Adipose tissue (tissue), 3 donors: ENCODE data around the gene SPEM2. TPM values are rescaled to one million over a fixed set of nuclear protein-coding genes. Genes with fewer than 3 reads are reported as not detected.

ENCODE experiments used
- H3K27ac ChIP-seq: one replicate; pipeline ENCODE4 v1.5.1; 2013; ENCODE audit warnings: low read depth, low read length
- WGBS, 3 donors: extraction: QIAGEN DNeasy Blood & Tissue Kit; methylation state at CpG; one replicate each; pipeline ENCODE4 v1.1.7; 2013; 5-methylcytosine and 5-hydroxymethylcytosine counted together
- polyA plus RNA-seq, 3 donors: library from polyadenylated mRNA; stranded (reverse); fragments of 200-250 nt; gene quantifications; one replicate each; pipeline ENCODE4 v1.2.3, GENCODE V29; 2013
- donor health status: healthy with polysubstance abuse.
- donor health status: Bipolar disorder and iron deficiency.
- donor health status: healthy.

The SPEM2 gene
- polyA plus RNA-seq, 3 donors, result not detected

DNA sequence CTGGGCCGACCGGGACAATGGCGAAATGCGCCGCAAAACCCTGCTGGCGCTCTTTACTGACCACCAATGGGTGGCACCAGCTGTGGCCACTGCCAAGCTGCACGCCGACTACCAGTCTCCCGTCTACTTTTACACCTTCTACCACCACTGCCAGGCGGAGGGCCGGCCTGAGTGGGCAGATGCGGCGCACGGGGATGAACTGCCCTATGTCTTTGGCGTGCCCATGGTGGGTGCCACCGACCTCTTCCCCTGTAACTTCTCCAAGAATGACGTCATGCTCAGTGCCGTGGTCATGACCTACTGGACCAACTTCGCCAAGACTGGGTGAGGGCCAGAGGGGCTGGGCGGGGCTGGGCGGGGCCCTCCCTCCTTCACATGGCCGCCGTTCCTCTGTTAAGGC is 9.6 kb upstream of the SPEM2 start:
- no peak overlapping the region for H3K27ac ChIP-seq
- 84 to 89% (median 87%) methylated on average over 23 of the region's 23 CpGs for WGBS, 3 donors

DNA sequence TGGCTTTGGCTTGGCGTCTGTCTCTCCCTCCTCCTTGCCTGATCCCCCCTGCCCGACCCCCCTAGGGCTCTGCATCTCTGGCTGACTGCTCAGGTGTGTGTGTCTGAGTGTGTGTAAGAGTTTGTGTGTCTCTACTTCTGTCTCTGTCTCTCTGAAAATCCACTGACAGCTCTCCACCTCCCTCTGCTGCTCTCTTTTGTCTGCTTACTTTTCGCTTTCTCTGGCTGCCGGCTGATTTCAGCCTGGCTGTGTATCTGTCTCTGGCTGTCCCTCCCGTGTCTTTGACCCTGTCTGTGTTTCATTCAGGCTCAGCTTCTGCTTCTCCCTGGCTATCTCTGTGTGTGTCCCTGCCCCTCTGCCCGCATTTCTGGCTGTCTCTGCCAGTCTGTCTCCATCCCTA is 9.1 kb upstream of the SPEM2 start:
- H3K27ac ChIP-seq, result no peak overlapping the region
- 71 to 78% (median 77%) methylated on average over 6 of the region's 6 CpGs for WGBS, 3 donors

DNA sequence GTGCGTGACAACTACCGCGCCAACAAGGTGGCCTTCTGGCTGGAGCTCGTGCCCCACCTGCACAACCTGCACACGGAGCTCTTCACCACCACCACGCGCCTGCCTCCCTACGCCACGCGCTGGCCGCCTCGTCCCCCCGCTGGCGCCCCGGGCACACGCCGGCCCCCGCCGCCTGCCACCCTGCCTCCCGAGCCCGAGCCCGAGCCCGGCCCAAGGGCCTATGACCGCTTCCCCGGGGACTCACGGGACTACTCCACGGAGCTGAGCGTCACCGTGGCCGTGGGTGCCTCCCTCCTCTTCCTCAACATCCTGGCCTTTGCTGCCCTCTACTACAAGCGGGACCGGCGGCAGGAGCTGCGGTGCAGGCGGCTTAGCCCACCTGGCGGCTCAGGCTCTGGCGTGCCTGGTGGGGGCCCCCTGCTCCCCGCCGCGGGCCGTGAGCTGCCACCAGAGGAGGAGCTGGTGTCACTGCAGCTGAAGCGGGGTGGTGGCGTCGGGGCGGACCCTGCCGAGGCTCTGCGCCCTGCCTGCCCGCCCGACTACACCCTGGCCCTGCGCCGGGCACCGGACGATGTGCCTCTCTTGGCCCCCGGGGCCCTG is 8.3 kb upstream of the SPEM2 start:
- no peak overlapping the region for H3K27ac ChIP-seq
- WGBS, 3 donors, result 93 to 96% (median 95%) methylated on average over 44 to 54 of the region's 54 CpGs

DNA sequence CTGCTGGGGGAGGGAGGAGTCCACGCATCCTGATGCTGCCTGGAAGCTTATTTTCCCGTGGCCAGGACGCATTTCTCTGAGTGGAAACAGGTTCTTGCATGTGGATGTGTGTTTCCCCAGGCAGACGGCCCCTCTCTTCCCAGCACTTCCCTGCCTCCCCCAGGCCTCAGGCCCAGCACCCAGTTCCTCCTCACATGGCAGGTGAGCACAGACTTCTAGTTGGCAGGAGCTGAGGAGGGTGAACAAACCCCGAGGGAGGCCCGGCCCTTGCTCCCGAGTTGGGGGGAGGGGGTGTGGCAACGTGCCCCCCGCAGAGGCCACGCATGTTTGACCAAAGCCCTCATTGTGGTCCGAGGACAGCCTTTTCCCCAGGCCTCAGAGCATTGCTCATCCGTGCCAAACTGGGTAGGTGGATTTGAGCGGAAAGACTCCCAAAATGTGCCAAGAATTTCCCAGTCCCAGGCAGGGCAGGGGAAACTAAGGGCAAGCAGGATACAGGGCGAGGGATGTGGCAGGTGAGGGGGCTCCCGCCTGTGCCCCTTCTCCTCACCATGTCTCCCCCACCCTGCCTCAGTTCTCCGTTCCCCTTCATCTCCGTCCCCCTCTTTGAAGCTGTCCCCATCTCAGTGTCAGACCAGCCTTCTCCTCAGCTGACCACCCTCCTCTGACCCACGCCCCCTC is 6.8 kb upstream of the SPEM2 start:
- 64 to 74% (median 74%) methylated on average over 18 of the region's 18 CpGs for WGBS, 3 donors
- no peak overlapping the region for H3K27ac ChIP-seq

DNA sequence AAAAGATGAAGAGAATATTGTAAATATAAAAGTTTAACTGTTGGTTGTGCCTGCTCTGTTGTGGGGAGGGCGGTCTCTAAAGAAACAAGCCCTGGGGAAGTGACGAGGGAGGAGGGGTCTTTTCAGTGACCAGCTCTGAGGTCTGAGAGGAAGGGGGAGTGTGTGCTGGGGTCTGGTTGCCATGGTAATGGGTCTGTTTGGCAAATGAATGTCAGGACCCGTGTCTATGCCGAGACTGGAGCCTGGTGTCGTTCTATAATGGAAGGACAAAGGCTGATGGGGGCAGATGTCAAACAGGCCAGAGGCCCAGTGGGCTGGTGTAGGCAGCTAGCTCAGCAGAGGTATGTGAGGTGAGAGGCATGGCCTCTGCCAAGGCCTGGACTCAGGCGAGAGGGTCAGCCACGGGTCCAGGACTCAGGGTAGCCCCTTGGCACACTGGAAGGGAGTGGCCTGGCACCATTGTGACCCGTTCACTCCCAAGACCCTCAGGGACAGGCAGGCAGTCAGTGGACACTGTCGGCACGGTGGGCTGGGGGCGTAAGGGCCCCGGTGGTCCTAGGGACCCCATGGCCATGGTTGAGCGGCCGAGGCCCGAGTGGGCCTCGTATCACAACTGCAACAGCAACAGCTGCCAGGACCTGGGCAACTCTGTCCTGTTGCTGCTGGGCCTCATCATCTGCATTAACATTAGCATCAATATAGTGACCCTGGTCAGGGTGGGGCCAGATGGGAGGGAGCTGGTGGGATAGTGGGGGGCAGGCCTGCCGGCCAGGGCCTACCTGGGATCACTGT is 5.4 kb upstream of the SPEM2 start, which contains the start of gene SPEM1:
Gene SPEM1 (plus strand): TSS at position 506 of the 792 bp plus-strand sequence. CDS start 61 bp downstream, at position 567.
- WGBS, 3 donors, result 79 to 87% (median 79%) methylated on average over 17 of the region's 17 CpGs
- H3K27ac ChIP-seq, result no peak within 1 kb of the TSS

DNA sequence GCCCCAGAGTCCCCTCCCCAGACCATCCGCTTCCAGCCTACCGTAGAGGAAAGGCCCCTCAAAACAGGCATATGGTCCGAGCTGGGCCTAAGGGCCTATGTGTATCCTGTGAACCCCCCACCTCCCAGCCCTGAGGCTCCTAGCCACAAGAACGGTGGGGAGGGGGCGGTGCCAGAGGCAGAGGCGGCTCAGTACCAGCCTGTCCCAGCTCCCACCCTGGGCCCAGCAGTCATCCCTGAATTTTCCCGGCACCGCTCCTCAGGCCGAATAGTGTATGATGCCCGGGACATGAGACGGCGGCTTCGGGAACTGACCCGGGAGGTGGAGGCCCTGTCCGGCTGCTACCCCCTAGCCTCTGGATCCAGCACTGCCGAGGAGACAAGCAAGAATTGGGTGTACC is 4.2 kb upstream of the SPEM2 start:
- H3K27ac ChIP-seq, result no peak overlapping the region
- WGBS, 3 donors, result 92 to 95% (median 94%) methylated on average over 16 of the region's 16 CpGs

DNA sequence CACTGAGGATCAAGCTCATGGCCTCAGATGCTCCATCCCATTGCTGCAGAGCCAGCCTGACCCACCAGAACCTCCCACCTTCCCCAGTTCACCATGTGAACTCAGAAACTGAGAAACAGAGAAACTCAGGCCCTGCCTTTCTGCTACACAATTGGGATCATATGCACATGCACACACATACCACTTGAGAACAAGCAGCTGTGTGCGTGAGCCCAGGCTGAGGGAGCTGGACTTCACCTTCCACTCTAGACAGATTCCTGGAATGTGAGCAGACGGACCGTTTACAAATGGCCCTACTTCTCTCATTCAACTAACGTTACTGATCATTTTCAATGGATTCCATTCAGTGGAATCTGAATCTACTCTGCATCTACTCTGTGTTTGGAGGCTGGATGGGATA is 1.7 kb upstream of the SPEM2 start:
- 61 to 78% (median 65%) methylated on average over 4 of the region's 4 CpGs for WGBS, 3 donors
- no peak overlapping the region for H3K27ac ChIP-seq

DNA sequence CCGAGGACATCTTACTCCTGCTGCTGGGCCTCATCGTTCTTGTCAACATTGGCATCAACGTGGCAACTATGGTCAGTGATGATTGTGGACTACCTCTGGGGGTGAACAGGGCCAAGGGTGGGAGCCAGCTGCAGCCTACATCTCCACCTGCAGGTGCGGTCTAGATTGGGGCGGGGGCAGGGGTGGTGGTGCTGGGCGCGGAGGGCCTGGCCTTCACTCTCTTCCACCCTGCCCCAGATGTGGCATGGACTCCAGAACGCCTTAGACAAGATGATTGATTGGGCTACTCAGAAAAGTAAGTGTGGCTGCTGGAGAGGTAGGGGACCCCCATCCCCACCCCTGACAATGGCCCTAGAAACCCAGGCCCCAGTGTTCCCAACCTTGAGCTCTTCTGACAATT is 340 bp downstream of the SPEM2 start:
- 80 to 85% (median 81%) methylated on average over 8 of the region's 8 CpGs for WGBS, 3 donors
- no peak overlapping the region for H3K27ac ChIP-seq

DNA sequence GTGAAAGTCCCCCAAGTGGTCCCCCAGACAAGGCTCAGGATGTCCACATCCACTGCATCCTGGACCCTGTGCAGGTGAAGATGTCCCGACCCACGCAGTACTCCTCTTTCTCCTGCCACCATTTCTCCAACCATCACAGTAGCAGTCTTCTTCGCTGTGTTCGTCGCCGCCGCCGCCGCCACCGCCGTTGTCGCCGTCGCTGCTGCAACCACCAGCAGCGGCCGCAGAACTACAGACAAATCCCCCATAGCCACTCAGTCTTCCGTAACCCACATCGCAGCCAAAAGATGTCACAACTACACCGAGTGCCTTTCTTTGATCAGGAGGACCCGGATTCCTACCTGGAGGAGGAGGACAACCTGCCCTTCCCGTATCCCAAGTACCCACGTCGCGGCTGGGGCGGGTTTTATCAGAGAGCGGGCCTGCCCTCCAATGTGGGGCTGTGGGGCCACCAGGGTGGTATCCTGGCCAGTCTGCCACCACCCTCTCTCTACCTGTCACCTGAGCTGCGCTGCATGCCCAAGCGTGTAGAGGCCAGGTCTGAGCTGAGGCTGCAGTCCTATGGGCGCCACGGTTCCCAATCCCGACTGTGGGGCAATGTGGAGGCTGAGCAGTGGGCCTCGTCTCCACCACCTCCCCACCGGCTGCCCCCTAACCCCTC is 917 bp downstream of the SPEM2 start:
- H3K27ac ChIP-seq, result no peak overlapping the region
- WGBS, 3 donors, result 93 to 97% (median 96%) methylated on average over 33 of the region's 33 CpGs

DNA sequence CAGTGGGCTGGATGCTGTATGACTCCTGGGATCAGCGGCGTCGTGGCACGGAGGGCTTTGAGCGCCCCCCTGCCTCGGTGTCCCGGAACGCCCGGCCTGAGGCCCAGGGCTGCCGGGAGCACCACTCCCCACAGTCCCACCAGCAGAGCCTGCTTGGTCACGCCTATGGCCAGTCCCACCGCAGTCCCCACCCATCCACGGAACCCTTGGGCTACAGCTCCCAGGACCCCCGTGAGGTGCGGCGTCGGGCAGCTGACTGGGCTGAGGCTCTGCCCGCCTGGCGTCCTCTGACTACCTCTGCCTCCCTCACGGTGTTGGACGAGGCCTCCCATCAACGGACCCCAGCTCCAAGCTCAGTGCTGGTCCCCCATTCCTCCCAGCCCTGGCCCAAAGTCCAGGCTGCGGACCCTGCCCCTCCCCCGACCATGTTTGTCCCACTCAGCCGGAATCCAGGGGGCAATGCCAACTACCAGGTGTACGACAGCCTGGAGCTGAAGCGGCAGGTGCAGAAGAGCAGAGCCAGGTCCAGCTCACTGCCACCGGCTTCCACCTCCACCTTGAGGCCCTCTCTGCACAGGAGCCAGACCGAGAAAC is 1.6 kb downstream of the SPEM2 start:
- WGBS, 3 donors, result 88 to 95% (median 92%) methylated on average over 27 to 29 of the region's 29 CpGs
- H3K27ac ChIP-seq, result no peak overlapping the region

DNA sequence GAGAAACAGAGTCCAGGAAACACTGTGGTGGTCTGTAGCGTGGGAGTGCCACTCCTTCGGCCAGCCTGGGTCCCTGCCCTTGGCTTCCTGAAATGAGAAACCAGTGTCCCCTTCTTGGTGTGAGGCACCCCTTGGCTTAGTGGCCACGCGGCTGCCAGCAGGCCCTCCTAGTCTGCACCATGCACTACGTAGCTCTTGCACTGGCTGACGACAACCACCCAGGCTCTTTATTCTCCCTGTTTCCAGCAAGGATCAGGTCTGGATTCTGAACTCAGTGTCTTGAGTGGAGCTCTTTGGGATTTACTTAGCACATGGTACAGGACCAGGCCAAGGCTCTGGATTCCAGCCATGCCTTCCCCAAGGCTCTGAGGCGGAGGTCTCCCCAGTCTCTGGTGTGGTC is 2.1 kb downstream of the SPEM2 start:
- WGBS, 3 donors, result 86 to 89% (median 88%) methylated on average over 7 of the region's 7 CpGs

DNA sequence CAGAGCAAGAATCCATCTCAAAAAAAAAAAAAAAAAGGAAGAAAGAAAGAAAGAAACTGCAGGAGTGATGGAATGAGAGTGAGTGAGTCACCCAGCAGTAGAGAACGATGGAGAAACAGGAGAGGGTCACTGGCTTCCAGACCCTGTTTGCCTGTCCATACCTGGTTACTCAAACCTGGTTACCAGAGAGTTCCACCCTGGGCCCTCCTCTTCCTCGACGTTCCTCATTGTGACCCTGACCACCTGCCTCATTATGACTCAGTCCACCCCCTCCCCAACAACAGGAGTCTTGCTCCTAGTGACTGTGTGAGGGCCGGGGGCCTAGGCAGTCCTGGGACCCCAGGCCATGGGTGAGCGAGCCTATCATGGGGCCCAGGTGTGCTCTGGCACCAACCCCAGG is 3.1 kb downstream of the SPEM2 start, which contains the start of gene SPEM3:
Gene SPEM3 (plus strand): TSS at position 301 of the 400 bp plus-strand sequence. CDS start 46 bp downstream, at position 347.
- 64 to 72% (median 71%) methylated on average over 5 of the region's 5 CpGs for WGBS, 3 donors

More for the DNA sequence above, 2.1 kb downstream of the SPEM2 start:
- no peak overlapping the region for H3K27ac ChIP-seq

DNA sequence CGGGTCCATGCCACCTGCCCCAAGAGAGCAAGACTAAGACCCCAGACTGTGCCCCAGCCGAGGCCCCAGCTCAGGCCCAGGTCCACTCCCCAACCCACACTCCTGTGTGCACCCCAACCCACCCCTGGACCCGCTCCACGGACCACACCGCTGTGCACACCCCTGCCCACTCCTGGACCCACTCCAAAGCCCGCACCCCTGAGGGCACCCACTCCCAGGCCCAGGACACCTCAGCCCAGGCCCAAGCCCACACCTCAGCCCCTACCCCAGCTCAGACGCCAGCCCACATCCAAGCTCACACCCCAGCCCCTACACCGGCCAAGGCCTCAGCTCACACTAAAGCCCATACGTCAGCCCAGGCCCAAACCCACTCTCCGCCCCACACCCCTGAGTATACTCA is 4.3 kb downstream of the SPEM2 start:
- WGBS, 3 donors, result 89 to 93% (median 93%) methylated on average over 7 to 10 of the region's 10 CpGs
- H3K27ac ChIP-seq, result no peak overlapping the region

More for the DNA sequence above, 3.1 kb downstream of the SPEM2 start, which contains the start of gene SPEM3:
- no peak within 1 kb of the TSS for H3K27ac ChIP-seq

DNA sequence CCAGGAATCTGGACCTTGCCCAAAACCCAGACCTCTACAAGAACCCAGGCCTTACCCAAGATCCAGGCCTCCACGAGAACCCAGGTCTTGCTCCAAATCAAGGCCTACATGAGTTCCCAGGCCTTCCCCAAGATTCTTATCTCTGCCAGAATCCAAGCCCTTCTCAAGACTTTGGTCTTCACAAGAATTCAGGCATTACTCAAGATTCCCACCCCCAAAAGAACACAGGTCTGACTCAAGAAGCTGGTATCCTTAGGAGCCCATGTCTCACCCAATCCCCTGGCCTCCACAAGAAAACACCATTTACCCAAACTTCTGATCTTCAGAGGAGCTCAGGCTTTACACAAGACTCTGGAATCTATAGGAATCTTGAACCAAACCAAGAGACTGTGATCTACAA is 5.8 kb downstream of the SPEM2 start:
- WGBS, 3 donors, result 89 to 95% (median 95%) methylated on average over 1 of the region's 1 CpG

DNA sequence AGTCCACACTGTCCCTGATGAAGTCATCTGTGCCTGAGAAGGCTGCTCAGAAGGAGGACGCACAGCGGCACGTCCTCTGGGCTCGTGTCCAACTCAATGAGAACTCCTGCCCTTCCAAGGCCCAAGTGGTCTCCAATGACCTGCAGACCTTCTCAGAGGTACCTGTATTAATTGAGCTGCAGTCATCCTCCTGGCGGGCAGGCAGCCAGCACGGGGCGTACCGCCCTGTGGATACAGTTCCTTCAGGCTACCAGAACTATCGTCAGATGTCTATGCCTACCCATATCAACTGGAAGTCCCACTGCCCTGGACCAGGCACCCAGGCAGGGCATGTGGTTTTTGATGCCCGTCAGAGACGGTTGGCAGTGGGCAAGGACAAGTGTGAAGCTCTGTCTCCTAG is 6.9 kb downstream of the SPEM2 start:
- 90 to 94% (median 91%) methylated on average over 11 of the region's 11 CpGs for WGBS, 3 donors
- H3K27ac ChIP-seq, result no peak overlapping the region

More for the DNA sequence above, 5.8 kb downstream of the SPEM2 start:
- H3K27ac ChIP-seq, result no peak overlapping the region

DNA sequence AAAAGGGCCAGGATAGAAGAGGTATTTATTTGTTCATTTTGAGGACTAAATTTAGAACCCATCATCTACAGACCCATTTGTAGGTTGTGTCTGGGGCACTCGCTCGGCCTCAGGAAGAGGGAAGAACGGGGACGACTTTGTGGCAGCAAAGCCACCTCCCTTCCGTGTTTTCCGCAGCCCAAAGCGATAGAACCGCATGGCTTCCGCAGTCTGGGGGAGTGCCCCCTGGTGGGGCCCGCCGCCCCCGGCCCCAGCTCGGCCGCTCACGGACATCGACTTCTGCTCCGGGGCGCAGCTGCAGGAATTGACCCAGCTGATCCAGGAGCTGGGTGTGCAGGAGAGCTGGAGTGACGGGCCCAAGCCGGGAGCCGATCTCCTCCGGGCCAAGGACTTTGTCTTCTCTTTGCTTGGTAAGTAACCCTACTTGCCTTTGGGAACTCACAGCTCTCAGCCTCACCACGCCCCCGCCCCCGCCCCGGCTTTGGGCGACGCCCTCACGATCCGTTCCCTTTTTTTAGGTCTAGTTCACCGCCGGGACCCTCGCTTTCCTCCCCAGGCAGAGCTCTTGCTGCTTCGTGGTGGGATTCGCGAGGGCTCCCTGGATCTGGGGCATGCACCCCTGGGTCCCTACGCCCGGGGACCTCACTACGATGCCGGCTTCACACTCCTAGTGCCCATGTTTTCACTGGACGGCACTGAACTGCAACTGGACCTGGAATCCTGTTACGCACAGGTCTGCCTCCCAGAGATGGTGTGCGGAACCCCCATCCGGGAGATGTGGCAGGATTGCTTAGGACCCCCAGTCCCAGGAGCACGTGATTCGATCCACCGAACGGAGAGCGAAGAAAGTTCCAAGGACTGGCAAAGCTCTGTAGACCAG is 10.5 kb downstream of the SPEM2 start:
- H3K27ac ChIP-seq, result no peak overlapping the region
- 8 to 10% (median 9%) methylated on average over 48 to 49 of the region's 49 CpGs for WGBS, 3 donors

DNA sequence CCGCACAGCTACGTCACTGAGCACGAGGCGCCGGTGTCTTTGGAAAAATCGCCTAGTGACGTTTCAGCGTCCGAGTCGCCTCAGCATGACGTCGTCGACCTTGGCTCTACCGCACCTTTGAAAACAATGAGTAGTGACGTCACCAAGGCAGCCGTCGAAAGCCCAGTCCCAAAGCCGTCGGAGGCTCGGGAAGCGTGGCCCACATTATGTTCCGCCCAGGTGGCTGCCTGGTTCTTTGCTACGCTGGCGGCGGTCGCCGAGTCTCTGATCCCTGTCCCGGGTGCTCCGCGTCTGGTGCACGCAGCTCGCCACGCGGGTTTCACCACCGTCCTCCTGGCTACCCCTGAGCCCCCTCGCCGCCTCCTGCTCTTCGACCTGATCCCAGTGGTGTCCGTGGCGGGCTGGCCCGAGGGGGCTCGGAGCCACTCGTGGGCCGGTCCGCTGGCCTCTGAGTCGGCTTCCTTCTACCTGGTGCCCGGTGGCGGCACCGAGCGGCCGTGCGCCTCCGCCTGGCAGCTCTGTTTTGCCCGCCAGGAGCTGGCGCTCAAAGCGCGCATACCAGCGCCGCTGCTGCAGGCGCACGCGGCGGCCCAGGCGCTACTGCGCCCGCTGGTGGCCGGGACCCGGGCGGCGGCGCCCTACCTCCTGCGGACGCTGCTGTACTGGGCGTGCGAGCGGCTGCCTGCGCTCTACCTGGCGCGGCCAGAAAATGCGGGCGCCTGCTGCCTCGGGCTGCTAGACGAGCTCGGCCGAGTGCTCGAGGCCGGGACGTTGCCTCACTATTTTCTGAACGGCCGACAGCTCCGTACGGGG is 11.3 kb downstream of the SPEM2 start:
- no peak overlapping the region for H3K27ac ChIP-seq
- WGBS, 3 donors, result 4 to 9% (median 9%) methylated on average over 74 to 92 of the region's 92 CpGs
